H1 (cell line): ENCODE data around the gene PANX2. TPM values are rescaled to one million over a fixed set of nuclear protein-coding genes. Genes with fewer than 3 reads are reported as not detected.

Source experiments
- CTCF ChIP-seq, 3 experiments: IDR thresholded peaks; 1 replicate in 2 of 3; 2 replicates in 1 of 3; pipeline versions ENCODE4 v1.5.1 to v1.6.1; 2011; ENCODE audit warnings: low read length in 3 of 3, mild to moderate bottlenecking in 3 of 3, inconsistent platforms in 2 of 3, low read depth in 1 of 3, moderate library complexity in 1 of 3; ENCODE audit not compliant: insufficient read depth in 1 of 3; ENCODE audit errors: control extremely low read depth in 1 of 3
- polyA plus RNA-seq, 7 experiments: library from polyadenylated mRNA; depleted of rRNA in 3 of 7; stranded (reverse) in 5 of 7; unstranded in 2 of 7; fragments of >200 nt in 5 of 7; fragments of 200-250 nt in 2 of 7; gene quantifications; 1 replicate in 5 of 7; 2 replicates in 1 of 7; 4 replicates in 1 of 7; pipeline versions ENCODE4 v1.2.1 to v1.2.3, GENCODE V29; 2011 to 2013; ENCODE audit warnings: missing spikeins in 2 of 7, mixed read lengths in 2 of 7
- total RNA-seq: library from RNA; stranded (reverse); fragmentation: NEBNext Ultra II Directional; extraction: Animal tissue kit (Norgen Biotek cat#: 25700); gene quantifications from 2 replicates; pipeline ENCODE4 v1.2.1, GENCODE V29; 2021

Gene PANX2
- total and polyA plus RNA-seq, 2 of the 8 experiments (the other 6 are each of a cell fraction or from before 2014, with no cell fraction given), result 3.5 to 5.0 TPM

- peak; percentile 25 to 42 (median 30); a peak in 3 of 4 replicates for TF ChIP-seq CTCF (IDR thresholded peaks at IDR 0.05; ENCODE audit: control extremely low read depth in 1 of 3, insufficient read depth in 1 of 3, low read depth in 1 of 3, low read length in 3 of 3)
- TF ChIP-seq, all 59 proteins: peak for 4
These were observed 18.7 kb upstream of the PANX2 start (continued) for GRCh38 chr22:50151571-50152537.
